Body of pancreas (tissue), 4 donors: ENCODE data around the gene NPTX2. TPM values are rescaled to one million over a fixed set of nuclear protein-coding genes. Genes with fewer than 3 reads are reported as not detected.

Experiments
- ATAC-seq: fragments of 150-250 bp; one replicate; pipeline ENCODE4 v1.9.1; 2016
- DNase-seq, 4 donors: peaks; one replicate each; pipeline ENCODE4 v3.0.0-alpha.2; 2019
- H3K27ac ChIP-seq, 4 donors: fragments of 200-600 bp; sonication (generic); 1 replicate in 3 of 4; 2 replicates in 1 of 4; pipeline versions ENCODE4 v1.5.1 to v1.6.1; 2016 to 2019; ENCODE audit warnings: mild to moderate bottlenecking in 1 of 4, mixed read lengths in 1 of 4, moderate library complexity in 1 of 4
- H3K27me3 ChIP-seq, 2 donors: fragments of 200-600 bp; sonication (generic); one replicate each; pipeline ENCODE4 v1.6.0; 2016; ENCODE audit warnings: mild to moderate bottlenecking in 1 of 2
- H3K36me3 ChIP-seq, 2 donors: fragments of 200-600 bp; sonication (generic); replicated peaks in 1 of 2; 2 replicates each; pipeline ENCODE4 v1.5.1; 2016; ENCODE audit warnings: low read depth in 2 of 2; ENCODE audit not compliant: insufficient read depth in 1 of 2
- H3K4me1 ChIP-seq: fragments of 200-600 bp; sonication (generic); one replicate; pipeline ENCODE4 v1.6.0; 2016
- H3K4me3 ChIP-seq, 2 donors: fragments of 200-600 bp; sonication (generic); 1 replicate in 1 of 2; 2 replicates in 1 of 2; pipeline ENCODE4 v1.5.1; 2016 to 2019
- H3K9me3 ChIP-seq, 3 donors: fragments of 200-600 bp; sonication (generic); 1 replicate in 2 of 3; 2 replicates in 1 of 3; pipeline ENCODE4 v1.5.1; 2016
- POLR2A ChIP-seq, 3 donors: fragments of 450-650 bp; IDR thresholded peaks; one replicate each; pipeline ENCODE4 v1.6.1; 2016; ENCODE audit warnings: antibody characterized with exemption in 3 of 3, mild to moderate bottlenecking in 2 of 3
- WGBS, 2 donors: methylation state at CpG; one replicate each; pipeline ENCODE4 v1.1.5; 2017; 5-methylcytosine and 5-hydroxymethylcytosine counted together
- intact Hi-C: fragments of 100-400 bp; cut with DNase I; formaldehyde crosslinking; loops from one replicate; pipeline ENCODE4 v1.15.1; 2023
- total RNA-seq, 2 donors: library from RNA; depleted of rRNA; stranded (reverse); fragments of >200 nt; gene quantifications; one replicate each; pipeline ENCODE4 v1.1.0, GENCODE V29; 2016
- TF ChIP-seq, protein P1 (sequence below), 7 experiments: fragments of 450-650 bp in 4 of 7; fragments of 200-600 bp in 3 of 7; sonication (generic) in 3 of 7; IDR thresholded peaks; one replicate each; pipeline ENCODE4 v1.5.1; 2016 to 2019; ENCODE audit warnings: antibody characterized with exemption in 7 of 7

Gene NPTX2
- total RNA-seq, 2 donors from 2014 or later: 18.4 to 37.2 TPM

DNA sequence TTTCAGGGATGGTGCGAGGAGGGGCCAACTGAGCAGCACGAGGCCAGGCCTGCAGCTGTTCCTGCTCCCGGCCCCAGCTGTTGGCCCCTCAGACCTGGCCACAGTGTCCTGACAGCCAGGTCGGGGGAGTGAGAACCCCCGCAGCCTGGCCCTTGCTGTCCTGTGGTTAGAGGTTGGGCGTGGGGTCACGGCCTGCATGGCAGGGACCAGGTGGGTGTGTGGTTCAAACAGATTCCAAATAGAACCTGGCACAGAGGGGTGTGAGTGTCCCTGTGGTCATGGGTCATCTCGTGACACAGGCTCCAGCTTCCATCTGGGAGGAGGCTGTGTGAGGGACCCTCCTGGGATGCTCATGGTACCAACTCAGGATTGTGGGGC is 10.3 kb downstream of the NPTX2 start:
- H3K27me3 ChIP-seq: no peaks in the 10 kb centered on the region
- intact Hi-C loops: no loop called here
- TF ChIP-seq, protein P1, sequence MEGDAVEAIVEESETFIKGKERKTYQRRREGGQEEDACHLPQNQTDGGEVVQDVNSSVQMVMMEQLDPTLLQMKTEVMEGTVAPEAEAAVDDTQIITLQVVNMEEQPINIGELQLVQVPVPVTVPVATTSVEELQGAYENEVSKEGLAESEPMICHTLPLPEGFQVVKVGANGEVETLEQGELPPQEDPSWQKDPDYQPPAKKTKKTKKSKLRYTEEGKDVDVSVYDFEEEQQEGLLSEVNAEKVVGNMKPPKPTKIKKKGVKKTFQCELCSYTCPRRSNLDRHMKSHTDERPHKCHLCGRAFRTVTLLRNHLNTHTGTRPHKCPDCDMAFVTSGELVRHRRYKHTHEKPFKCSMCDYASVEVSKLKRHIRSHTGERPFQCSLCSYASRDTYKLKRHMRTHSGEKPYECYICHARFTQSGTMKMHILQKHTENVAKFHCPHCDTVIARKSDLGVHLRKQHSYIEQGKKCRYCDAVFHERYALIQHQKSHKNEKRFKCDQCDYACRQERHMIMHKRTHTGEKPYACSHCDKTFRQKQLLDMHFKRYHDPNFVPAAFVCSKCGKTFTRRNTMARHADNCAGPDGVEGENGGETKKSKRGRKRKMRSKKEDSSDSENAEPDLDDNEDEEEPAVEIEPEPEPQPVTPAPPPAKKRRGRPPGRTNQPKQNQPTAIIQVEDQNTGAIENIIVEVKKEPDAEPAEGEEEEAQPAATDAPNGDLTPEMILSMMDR (IDR thresholded peaks at IDR 0.05): no peak
- TF ChIP-seq POLR2A (IDR thresholded peaks at IDR 0.05): no peak
- no peak overlapping the region for H3K27ac ChIP-seq
- 82% methylated on average over 8 of the region's 8 CpGs; no CpG with 5 or more reads in 1 of the 2 donors for WGBS, 2 donors
- H3K9me3 ChIP-seq: no peaks in the 10 kb centered on the region
- DNase-seq (no peak), ATAC-seq (no peak)
- peaks cover 1% of the 10 kb centered on the region for H3K4me1 ChIP-seq
- no peak overlapping the region for H3K4me3 ChIP-seq
- H3K36me3 ChIP-seq: no peaks in the 10 kb centered on the region

DNA sequence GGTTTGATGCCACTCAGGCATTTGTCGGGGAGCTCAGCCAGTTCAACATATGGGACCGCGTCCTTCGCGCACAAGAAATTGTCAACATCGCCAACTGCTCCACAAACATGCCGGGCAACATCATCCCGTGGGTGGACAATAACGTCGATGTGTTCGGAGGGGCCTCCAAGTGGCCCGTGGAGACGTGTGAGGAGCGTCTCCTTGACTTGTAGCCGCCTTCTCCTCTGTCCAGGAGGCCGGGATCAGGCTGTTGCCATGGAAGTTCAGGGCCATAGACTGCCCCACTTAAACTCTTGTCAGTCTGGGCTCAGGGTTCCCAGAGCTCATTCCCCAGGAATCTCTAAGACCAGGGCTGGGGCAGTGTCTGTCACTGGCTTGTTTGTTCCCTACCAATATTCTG is 11.3 kb downstream of the NPTX2 start:
- 88 to 93% methylated on average over 3 to 16 of the region's 16 CpGs for WGBS, 2 donors
- ATAC-seq: no peak
- no peak for DNase-seq
- intact Hi-C loops: no loop called here
- H3K36me3 ChIP-seq: no peaks in the 10 kb centered on the region
- no peak overlapping the region for H3K4me3 ChIP-seq
- no peaks in the 10 kb centered on the region for H3K9me3 ChIP-seq
- no peaks in the 10 kb centered on the region for H3K27me3 ChIP-seq
- H3K27ac ChIP-seq: no peak overlapping the region
- no peaks in the 10 kb centered on the region for H3K4me1 ChIP-seq
- no peak for TF ChIP-seq POLR2A (IDR thresholded peaks at IDR 0.05)

DNA sequence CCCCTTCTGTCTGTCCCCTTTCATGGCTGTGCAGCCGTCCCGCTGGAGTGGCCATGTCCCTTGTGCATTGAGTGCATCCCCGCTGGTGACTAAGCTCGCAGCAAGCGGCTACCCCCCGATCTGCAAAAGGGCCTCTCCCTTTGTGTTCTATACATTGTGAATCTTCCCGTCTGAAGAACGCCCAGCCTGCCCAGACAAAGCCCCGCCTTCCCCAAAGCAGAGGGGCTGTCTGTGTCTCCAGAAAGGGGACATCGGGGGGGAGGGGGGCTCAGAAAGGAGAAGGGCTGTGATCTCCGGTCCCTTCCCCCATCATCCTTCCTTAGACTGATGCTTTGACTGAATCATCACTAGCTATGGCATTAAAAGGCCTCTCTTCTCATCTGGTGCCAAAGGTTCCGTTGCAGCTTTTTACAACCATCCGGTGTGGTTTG is 11.9 kb downstream of the NPTX2 start:
- WGBS, 2 donors: 58 to 69% methylated on average over 11 to 13 of the region's 13 CpGs
- ATAC-seq (no peak), DNase-seq (no peak)
- Histone ChIP-seq H3K9me3 (no peaks in the 10 kb centered on the region), H3K4me3 (no peak overlapping the region), H3K27ac (no peak overlapping the region), H3K4me1 (no peaks in the 10 kb centered on the region), H3K27me3 (no peaks in the 10 kb centered on the region), H3K36me3 (no peaks in the 10 kb centered on the region)
- intact Hi-C loops: no loop called here
- TF ChIP-seq POLR2A (IDR thresholded peaks at IDR 0.05): no peak
- TF ChIP-seq, protein P1 (IDR thresholded peaks at IDR 0.05): no peak

DNA sequence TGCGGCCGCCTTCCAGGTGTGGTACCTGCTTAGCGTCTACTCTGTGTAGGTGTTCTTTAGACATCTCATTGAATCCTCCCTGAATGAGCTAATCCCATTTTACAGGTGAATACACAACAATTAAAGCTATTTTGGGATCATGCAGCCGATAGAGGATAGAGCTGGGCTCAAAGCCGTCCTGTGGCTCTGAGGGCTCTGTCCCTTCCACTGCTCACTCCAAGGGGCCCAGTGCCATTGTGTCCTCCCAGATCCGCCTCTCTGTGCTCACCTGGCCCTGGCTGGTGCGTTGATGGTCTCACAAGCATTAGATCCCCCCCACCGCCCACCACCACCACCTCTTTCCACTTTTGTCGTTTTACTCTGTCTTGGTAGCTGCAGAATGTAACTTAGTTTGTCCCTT is 13.1 kb downstream of the NPTX2 start:
- 79 to 88% methylated on average over 9 of the region's 9 CpGs for WGBS, 2 donors

DNA sequence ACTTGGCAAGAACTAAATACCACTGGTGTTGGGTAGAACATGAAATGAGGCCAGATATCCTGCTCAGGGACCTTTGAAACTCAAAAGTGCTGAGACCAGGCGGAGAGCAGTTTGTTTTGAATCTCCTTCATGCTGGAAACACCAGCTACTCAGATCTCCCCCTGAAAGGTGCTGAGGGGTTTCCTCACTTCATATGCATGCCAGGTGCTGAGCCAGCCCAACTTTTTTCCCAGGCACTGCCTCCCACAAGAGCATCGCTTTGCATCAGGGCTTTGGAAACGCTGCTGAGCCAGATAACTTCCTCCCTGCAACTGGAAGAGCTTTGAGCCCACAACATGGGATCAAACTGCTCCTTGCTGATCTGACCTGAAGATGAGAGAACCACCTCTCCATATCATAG is 13.7 kb downstream of the NPTX2 start:
- DNase-seq (no peak), ATAC-seq (no peak)
- H3K4me1 ChIP-seq: no peaks in the 10 kb centered on the region
- H3K4me3 ChIP-seq: no peak overlapping the region
- intact Hi-C loops: no loop called here
- no peak overlapping the region for H3K27ac ChIP-seq
- no peaks in the 10 kb centered on the region for H3K36me3 ChIP-seq
- no peaks in the 10 kb centered on the region for H3K9me3 ChIP-seq
- 50 to 63% methylated on average over 1 to 3 of the region's 3 CpGs for WGBS, 2 donors
- no peak for TF ChIP-seq POLR2A (IDR thresholded peaks at IDR 0.05)
- TF ChIP-seq, protein P1 (IDR thresholded peaks at IDR 0.05): no peak
- H3K27me3 ChIP-seq: no peaks in the 10 kb centered on the region

More for the DNA sequence above, 13.1 kb downstream of the NPTX2 start:
- Histone ChIP-seq H3K9me3 (no peaks in the 10 kb centered on the region), H3K36me3 (no peaks in the 10 kb centered on the region), H3K27ac (no peak overlapping the region), H3K4me1 (no peaks in the 10 kb centered on the region), H3K27me3 (no peaks in the 10 kb centered on the region), H3K4me3 (no peak overlapping the region)
- TF ChIP-seq POLR2A (IDR thresholded peaks at IDR 0.05): no peak
- TF ChIP-seq, protein P1 (IDR thresholded peaks at IDR 0.05): no peak
- intact Hi-C loops: no loop called here
- no peak for DNase-seq
- no peak for ATAC-seq
